ENCODE data around the gene FAM118B. TPM values are rescaled to one million over a fixed set of nuclear protein-coding genes. Genes with fewer than 3 reads are reported as not detected.

The FAM118B gene
- total and polyA plus RNA-seq, 4 donors = 3.7 to 12.0 (median 6.6) TPM

GRCh38 chr11:126226334-126227084 is 14.9 kb downstream of the FAM118B start:
- H3K4me1 ChIP-seq (ENCODE audit: control insufficient read depth in 4 of 4, insufficient read depth in 4 of 4, low read length in 3 of 4) = peaks cover 0 to 6% (median 3%) of the 10 kb centered on the region in 4 donors
- no peak overlapping the region for H3K27ac ChIP-seq (ENCODE audit: low read depth in 1 of 2, low read length in 2 of 2)
- TF ChIP-seq TAF1 (conservative IDR thresholded peaks at IDR 0.05) = no peak
- H3K4me3 ChIP-seq (ENCODE audit: low read depth in 1 of 3, low read length in 3 of 3) = no peak overlapping the region
- WGBS = 93% methylated on average over 11 of the region's 15 CpGs
- no peak overlapping the region for H3K9ac ChIP-seq (ENCODE audit: low read depth in 1 of 2, low read length in 2 of 2)
- DNase-seq (ENCODE audit: low spot score) = no peak
- no peaks in the 10 kb centered on the region for H3K27me3 ChIP-seq (ENCODE audit: control insufficient read depth in 4 of 4, insufficient read depth in 4 of 4, low read length in 3 of 4)
- peaks cover 0 to 2% (median 0%) of the 10 kb centered on the region in 4 donors for H3K36me3 ChIP-seq (ENCODE audit: control insufficient read depth in 4 of 4, insufficient read depth in 3 of 4, low read depth in 1 of 4, low read length in 3 of 4)
- H3K9me3 ChIP-seq (ENCODE audit: control insufficient read depth in 4 of 4, low read length in 3 of 4) = no peaks in the 10 kb centered on the region

DNA sequence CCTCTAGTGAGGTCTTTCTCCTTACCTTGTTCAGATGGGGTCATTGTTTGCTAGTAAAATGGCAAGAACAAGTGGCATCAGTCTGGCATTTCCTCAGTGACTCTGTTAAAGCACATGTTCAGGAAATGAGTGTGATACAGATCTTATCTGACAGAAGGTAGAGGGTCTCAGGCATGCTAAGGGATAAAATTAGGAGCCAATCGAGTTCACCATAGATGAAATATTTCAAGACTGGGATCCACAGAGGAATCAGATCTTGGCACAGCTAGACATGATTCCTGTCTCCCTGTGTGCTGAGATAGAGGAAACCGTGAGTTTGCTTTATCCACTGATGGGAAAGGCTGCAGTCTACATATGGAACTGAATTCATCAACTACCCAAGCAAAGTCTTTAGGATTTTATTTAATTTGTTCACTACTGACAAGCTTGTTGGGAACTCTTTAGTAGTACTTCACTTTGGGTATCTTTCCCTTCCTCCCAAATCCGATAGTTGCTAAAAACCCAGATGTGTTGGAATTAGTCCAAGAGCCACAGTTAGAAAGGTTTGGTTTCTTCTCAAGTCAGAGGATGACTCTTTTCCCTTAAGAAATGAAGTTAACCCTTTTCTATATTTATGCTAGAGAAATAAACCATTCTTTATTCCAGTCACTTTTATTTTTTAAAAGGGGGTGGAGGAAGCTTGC is 18.4 kb downstream of the FAM118B start:
- no peak overlapping the region for H3K9ac ChIP-seq (ENCODE audit: low read depth in 1 of 2, low read length in 2 of 2)
- 83% methylated on average over 3 of the region's 3 CpGs for whole genome bisulfite sequencing
- H3K27ac ChIP-seq (ENCODE audit: low read depth in 1 of 2, low read length in 2 of 2) = no peak overlapping the region
- no peak overlapping the region for H3K4me3 ChIP-seq (ENCODE audit: low read depth in 1 of 3, low read length in 3 of 3)
- H3K27me3 ChIP-seq (ENCODE audit: control insufficient read depth in 4 of 4, insufficient read depth in 4 of 4, low read length in 3 of 4) = no peaks in the 10 kb centered on the region
- TF ChIP-seq RXRA (IDR thresholded peaks at IDR 0.05) = no peak
- no peak for TF ChIP-seq FOXA2 (IDR thresholded peaks at IDR 0.05)
- TF ChIP-seq EGR1 (IDR thresholded peaks at IDR 0.05; ENCODE audit: low read depth in 2 of 2) = no peak
- TF ChIP-seq RAD21 (IDR thresholded peaks at IDR 0.05) = no peak
- no peak for TF ChIP-seq HNF4A (conservative IDR thresholded peaks at IDR 0.05)
- no peak for TF ChIP-seq SP1 (IDR thresholded peaks at IDR 0.05)
- no peak for TF ChIP-seq REST (IDR thresholded peaks at IDR 0.05)
- no peak for TF ChIP-seq YY1 (IDR thresholded peaks at IDR 0.05)
- no peak for TF ChIP-seq FOXA1 (IDR thresholded peaks at IDR 0.05)
- TF ChIP-seq, protein P1, sequence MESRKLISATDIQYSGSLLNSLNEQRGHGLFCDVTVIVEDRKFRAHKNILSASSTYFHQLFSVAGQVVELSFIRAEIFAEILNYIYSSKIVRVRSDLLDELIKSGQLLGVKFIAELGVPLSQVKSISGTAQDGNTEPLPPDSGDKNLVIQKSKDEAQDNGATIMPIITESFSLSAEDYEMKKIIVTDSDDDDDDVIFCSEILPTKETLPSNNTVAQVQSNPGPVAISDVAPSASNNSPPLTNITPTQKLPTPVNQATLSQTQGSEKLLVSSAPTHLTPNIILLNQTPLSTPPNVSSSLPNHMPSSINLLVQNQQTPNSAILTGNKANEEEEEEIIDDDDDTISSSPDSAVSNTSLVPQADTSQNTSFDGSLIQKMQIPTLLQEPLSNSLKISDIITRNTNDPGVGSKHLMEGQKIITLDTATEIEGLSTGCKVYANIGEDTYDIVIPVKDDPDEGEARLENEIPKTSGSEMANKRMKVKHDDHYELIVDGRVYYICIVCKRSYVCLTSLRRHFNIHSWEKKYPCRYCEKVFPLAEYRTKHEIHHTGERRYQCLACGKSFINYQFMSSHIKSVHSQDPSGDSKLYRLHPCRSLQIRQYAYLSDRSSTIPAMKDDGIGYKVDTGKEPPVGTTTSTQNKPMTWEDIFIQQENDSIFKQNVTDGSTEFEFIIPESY (IDR thresholded peaks at IDR 0.05) = no peak
- TF ChIP-seq GABPA (IDR thresholded peaks at IDR 0.05 in 1 of 2, conservative IDR thresholded peaks at IDR 0.05 in 1 of 2) = no peak
- TF ChIP-seq, protein P2, sequence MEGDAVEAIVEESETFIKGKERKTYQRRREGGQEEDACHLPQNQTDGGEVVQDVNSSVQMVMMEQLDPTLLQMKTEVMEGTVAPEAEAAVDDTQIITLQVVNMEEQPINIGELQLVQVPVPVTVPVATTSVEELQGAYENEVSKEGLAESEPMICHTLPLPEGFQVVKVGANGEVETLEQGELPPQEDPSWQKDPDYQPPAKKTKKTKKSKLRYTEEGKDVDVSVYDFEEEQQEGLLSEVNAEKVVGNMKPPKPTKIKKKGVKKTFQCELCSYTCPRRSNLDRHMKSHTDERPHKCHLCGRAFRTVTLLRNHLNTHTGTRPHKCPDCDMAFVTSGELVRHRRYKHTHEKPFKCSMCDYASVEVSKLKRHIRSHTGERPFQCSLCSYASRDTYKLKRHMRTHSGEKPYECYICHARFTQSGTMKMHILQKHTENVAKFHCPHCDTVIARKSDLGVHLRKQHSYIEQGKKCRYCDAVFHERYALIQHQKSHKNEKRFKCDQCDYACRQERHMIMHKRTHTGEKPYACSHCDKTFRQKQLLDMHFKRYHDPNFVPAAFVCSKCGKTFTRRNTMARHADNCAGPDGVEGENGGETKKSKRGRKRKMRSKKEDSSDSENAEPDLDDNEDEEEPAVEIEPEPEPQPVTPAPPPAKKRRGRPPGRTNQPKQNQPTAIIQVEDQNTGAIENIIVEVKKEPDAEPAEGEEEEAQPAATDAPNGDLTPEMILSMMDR (IDR thresholded peaks at IDR 0.05; ENCODE audit: low read depth, low read length, missing input control) = no peak
- TF ChIP-seq NR2F2 (IDR thresholded peaks at IDR 0.05) = no peak
- no peak for TF ChIP-seq TAF1 (conservative IDR thresholded peaks at IDR 0.05)
- no peak for TF ChIP-seq JUND (IDR thresholded peaks at IDR 0.05)
- no peak for TF ChIP-seq ATF3 (IDR thresholded peaks at IDR 0.05)
- DNase-seq (ENCODE audit: low spot score) = no peak
- peaks cover 4 to 10% (median 7%) of the 10 kb centered on the region in 4 donors for H3K4me1 ChIP-seq (ENCODE audit: control insufficient read depth in 4 of 4, insufficient read depth in 4 of 4, low read length in 3 of 4)
- H3K36me3 ChIP-seq (ENCODE audit: control insufficient read depth in 4 of 4, insufficient read depth in 3 of 4, low read depth in 1 of 4, low read length in 3 of 4) = peaks cover 0 to 2% (median 0%) of the 10 kb centered on the region in 4 donors
- H3K9me3 ChIP-seq (ENCODE audit: control insufficient read depth in 4 of 4, low read length in 3 of 4) = no peaks in the 10 kb centered on the region
